HG02870 (cell line): ENCODE measurements around the gene POU3F2.

Experiments used
- ATAC-seq: cut with Tn5 transposase; IDR thresholded peaks from one replicate; pipeline ENCODE4 v1.9.1; 2021; ENCODE audit warnings: mild to moderate bottlenecking, moderate library complexity; ENCODE audit not compliant: unreplicated experiment

Gene POU3F2

DNA sequence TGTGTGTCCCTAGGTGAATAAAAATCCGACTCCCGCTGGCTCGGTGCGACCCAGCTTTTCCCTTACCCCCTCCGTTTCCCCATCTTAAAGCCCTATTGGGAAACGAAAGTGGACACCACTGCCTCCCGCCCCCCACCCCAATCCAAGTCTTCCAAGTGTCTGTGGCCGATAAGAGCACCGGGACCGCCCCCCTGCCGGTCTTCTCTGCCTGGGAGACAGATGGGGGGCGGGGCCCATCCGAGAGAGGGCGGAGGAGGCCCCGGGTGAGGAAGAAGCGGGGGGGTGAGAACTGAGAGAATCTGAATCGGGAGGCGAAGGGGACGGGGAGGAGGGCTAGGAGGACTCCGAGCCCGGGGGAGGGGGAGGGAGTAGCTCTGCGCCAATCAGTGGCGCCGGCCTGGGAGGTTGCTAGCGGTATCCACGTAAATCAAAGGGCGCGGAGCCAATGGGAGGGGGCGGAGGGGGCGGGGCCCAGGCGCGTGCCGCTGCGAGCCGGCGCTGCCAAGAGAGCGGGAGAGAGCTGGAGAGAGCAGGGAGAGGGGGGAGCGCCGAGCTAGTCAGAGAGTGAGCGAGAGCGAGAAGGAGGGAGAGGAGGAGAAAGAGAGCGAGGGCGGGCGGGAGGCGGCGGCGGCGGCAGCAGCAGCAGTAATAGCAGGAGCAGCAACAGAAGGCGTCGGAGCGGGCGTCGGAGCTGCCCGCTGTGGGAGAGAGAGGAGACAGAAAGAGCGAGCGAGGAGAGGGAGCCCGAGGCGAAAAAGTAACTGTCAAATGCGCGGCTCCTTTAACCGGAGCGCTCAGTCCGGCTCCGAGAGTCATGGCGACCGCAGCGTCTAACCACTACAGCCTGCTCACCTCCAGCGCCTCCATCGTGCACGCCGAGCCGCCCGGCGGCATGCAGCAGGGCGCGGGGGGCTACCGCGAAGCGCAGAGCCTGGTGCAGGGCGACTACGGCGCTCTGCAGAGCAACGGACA is at the start of gene POU3F2:
POU3F2 (plus strand) TSS at position 515 of the 972 bp plus-strand sequence; CDS start at position 815, 300 bp downstream.
- peak; percentile 73 for ATAC-seq

DNA sequence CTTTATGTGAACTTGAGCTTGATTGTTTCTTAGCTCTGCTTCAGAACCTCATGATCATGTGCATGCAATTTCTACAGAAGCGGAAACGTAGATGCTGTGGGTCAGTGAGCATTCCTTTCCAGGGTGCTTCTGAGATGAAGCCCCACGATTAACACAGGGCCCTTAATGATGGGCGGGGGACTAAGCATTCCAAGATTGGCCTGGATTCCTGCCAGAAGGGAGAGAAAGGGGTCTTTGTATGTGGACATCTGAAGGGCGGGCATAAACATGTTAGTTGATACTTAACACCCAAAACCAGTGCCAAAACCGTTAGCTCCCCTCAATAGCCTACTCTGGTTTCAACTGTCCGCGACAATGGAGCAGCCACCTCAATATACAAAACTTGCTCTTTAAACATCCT is 46.9 kb upstream of the POU3F2 start:
- ATAC-seq, result no peak

- ATAC-seq, result no peak
Observed at GRCh38 chr6:98787961-98788360, 46.4 kb upstream of the POU3F2 start.

GRCh38 chr6:98794307-98794842 is 40.0 kb upstream of the POU3F2 start:
- no peak for ATAC-seq

DNA sequence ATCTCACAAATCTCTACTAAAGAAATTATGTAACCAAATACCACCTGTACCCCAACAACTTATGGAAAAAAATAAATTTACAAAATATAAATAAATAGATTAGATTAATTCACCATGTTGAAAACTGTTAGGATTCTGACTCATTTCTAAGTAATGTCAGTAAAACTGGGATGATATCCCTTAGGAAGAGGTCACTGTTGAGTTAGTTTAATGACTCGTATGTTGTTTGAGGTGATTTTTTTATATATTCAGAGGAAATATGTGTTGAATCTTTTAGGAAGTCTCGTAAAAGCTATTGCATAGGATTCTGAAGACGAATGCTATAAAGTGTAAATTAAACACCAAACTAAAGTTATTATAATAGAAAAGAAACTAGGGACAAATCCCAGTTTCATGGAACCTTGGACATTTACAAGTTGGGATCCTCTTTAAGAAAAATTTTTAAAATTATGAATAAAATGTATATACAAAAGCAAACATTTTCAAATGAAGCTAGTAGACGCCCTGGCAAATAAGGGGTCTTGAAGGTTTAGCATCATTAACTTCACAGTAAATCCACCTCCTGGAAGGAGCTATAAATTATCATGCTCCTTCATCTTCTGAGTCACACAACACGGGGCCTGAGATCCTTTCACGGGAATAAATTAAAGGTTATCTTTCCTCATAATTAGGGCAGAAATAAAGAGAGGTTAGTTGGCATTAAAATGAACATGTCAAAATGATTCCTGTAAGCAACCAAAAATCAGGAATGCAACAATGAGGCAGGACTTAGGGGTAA is 37.0 kb upstream of the POU3F2 start:
- no peak for ATAC-seq

- no peak for ATAC-seq
Observed at GRCh38 chr6:98800866-98801265, 33.5 kb upstream of the POU3F2 start.

DNA sequence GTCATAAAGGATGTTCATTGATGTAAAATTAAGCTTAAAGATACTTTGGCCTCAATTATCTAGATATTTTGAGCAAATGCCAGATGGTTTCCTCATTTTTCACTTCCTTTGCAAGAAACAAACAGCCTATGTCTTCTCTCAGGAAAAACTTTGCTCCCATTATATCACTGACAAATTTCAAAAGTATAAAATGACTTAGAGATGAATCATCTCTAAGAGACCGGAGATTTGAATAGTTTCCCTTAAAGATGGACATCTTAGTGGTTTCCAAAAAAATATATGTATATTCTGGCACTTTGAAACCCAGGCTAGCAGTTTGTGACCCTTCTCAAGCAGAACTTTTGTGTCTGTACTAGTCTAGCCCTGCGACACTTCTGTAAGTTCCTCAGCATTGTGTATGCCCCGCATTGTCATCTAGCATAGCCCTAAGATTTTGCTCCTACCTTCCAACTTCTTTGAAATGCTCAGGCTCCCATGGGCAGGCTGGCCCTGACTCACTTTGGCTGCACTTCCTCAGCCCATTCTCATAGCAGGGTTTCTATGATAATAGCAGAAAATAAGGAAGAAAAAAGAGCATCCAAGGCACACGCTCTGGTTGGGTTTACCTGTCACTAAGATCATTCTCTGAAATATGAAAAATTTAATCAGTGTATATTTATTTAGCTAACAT is 25.7 kb upstream of the POU3F2 start:
- ATAC-seq, result no peak

GRCh38 chr6:98812220-98812619 is 22.2 kb upstream of the POU3F2 start:
- ATAC-seq, result no peak

- ATAC-seq, result no peak
Observed at GRCh38 chr6:98816799-98817198, 17.6 kb upstream of the POU3F2 start.

DNA sequence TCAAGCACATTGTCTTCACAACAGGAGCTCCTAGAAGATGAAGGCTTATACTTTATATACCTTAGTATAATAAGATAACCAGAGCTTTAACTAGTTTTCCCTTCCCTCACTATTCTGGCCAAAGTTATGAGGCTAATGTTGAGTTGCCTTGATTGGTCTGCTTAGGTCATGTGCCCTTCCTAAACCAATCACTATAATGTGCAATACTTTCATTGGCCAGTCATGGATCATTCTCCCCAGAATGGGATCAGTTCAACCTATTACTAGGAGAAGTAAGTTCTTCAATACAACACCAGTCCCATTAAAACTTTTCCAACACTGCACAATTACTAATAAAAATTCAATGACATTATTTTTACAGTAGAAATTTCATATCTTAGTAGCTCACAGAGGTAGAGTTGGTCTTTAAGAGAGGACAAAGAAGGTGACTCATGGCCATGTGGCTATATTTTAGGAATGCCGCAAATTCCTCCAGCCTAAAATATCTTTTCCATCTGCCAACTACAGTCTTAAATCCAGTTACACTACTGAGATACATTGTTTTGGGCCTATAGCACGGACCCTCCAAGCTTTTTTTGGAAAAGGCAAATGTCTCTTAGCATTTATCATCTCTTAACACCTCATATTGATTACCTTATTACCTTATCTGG is 12.5 kb upstream of the POU3F2 start:
- ATAC-seq, result no peak

DNA sequence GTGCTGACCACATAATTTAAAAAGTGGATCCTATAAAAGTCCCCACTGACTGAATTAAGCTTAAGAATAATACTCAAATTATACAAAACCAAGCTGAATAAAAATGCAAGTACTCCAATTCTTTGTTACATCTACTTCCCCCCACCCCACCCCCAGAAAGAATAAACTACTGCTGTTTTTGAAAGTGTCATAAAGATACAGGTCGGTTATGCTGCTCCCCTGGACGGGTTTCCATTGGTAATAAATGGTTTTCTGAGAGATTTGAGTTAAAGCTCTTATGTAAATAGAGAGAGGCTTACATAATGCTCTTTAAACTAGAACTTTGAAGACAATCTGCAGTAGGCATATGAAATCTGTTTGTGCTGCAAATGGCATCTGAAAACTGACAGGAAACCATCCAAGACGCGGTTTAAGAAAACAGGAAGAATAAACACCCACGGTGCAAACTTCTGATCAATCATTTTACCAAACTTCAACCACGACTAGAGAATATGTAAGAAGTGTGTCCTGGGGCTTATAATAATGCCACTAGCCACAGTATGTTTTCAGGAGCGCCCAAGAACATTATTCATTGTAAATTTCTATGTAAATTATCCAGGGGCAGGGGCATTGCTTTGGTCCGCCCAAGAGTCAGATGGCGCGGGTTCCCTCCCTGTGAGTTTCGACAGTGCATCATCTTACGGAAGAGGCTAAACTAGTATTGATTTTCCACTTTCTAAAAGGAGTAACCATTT is 10.8 kb upstream of the POU3F2 start:
- no peak for ATAC-seq

DNA sequence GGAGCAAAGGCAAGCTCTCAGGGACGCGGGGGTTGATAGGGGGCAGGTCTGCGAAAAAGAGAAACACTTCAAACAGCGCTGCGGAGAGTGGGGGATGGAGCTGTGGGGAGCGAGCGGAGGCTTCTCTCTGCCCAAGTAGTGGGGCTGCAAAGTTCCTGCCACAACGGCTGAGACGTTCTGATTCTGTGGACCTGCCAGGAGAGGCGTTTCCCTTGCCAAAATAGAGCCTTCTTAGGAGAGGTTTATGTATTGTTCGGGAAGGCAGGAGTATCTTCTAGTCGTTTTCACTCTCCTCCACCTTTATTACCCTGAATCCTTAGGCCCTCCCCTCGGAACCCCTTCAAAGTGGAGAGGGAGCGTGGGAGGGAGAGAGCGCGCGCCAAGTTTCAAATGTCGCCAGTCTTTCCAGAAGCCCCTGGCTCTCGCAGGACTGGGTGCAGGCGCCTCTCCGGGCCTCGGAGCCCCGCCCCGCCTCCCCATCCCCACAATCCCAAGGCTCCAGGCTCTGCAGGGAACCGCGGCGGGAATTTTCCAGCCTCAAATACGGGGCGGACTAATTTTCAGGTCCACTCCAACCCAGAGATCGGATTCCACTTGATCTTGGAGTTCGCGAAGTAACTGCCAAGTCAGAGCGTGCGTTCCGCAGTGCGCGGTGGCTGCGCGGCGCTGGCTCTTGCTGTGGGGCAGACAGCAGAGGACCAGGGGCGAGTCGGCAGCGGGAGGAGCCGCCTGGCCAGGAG is 10.0 kb upstream of the POU3F2 start:
- ATAC-seq, result no peak

DNA sequence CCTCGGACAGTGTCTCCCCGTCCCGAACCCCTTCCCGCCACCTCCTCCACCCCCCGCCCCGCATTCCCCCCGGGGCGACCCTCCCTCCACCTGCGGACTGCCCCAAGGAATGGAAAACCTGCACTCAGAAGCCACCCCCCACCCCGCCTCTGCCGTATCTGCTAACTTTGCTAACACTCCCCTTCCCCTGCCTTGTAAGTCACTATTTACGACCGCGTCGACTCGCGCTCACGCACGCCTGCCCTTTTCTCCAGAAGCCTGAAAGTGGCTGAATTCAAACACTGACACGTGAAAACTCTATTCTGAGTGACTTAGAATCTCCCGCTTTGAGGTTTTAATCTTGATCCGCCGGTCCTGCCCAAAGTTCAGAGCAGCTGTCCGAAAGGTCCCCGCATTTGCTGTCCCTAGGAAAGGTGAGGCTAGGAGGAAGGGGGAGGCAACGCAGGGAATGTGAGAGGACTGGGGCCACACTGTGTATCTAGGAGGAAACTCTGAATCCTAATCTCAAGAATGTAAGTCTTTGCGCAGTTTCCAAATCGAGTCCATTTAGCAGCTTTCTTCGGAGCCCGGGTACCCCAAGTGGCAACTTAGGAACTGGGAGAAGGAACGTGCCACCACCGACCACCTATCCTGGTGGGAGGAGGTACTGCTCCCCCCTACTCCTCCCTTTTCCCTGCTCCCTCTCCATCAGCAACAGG is 9.3 kb upstream of the POU3F2 start:
- ATAC-seq, result no peak

- ATAC-seq, result no peak
Observed at GRCh38 chr6:98825600-98826230, 8.7 kb upstream of the POU3F2 start.

GRCh38 chr6:98827295-98828159 is 6.8 kb upstream of the POU3F2 start:
- no peak for ATAC-seq

DNA sequence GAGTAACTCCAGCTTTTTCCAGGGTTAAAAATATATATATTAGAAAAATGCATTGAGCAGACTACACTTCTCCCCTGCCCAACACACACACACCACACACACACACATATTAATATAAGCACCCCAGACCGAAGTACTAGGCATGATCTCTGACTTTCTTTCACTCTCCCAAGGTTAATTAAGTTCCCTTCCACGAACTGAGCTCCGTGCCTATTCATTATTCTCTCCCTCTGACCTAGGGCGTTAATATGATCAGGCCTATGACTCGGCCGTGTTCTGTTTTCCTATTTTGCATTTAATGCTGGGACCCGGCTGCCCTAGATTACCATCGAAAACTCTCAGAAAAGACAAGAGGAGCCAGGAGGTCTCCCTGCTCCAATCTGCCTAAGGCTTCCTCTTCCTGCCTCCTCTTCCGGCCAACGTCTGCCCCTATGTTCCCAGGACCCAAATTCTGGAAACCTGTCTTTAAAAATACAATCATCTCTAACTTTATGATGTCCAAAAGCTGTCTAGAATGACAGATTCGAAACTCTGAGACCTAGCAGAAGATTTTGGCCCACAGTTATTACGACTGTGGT is 6.1 kb upstream of the POU3F2 start:
- ATAC-seq, result no peak

- ATAC-seq, result no peak
Observed at GRCh38 chr6:98828941-98829411, 5.4 kb upstream of the POU3F2 start.
